DOHH2 (cell line): ENCODE measurements around the gene UMAD1.

Experiments
- CTCF ChIP-seq: fragments of 200-600 bp; sonication (generic); IDR thresholded peaks from one replicate; pipeline ENCODE4 v1.5.1; 2014; ENCODE audit warnings: antibody characterized with exemption, mild to moderate bottlenecking, low read depth, low read length; ENCODE audit not compliant: poor library complexity, severe bottlenecking
- EZH2phosphoT487 ChIP-seq: fragments of 200-600 bp; sonication (generic); IDR thresholded peaks from 2 replicates; pipeline ENCODE4 v1.6.1; 2017; ENCODE audit warnings: borderline replicate concordance, mild to moderate bottlenecking, antibody characterized with exemption, low read length, moderate library complexity, mixed read lengths

DNA sequence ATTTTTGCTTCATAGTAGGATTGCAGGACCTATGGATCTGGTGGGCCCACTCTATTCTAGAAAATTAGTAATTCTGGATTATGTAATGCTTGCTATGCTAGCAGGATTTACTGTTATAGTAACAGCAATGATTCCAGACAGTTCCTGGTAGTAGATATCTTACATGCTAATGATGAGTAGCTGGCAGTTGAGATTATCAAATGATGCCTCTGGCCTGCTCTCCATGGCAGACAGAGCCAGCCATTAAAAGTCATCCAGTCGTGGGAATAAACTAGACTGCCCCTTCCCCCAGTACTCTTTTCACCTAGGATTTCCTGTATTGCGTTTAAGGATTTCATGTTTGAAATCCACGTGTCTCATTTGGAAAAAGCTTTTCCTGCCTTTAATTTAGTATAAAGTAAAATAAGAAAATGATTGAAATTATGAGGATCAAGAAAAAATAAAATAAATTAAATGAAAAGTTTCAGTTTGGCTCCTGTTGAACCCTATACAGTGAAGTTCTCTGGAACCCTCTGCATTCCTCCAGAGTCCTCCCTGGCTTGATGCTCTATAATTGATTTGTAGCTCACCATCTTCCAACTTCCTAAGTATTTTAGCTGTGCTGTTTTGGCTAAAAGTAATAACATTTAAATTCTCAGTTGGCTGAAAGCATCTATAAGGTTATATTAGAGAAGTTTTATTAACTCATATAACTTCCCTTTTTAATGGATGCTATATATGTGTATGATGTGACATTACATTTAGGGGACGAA lies 14.6 kb downstream of the UMAD1 start:
- TF ChIP-seq CTCF (no peak), EZH2phosphoT487 (no peak)
